ENCODE measurements around the gene KLRC2.
"Not testable (repeated sequence)": the region's sequence is repeated elsewhere in the genome, so short reads cannot be mapped to it uniquely, and the experiment has no call there.

Gene KLRC2

DNA sequence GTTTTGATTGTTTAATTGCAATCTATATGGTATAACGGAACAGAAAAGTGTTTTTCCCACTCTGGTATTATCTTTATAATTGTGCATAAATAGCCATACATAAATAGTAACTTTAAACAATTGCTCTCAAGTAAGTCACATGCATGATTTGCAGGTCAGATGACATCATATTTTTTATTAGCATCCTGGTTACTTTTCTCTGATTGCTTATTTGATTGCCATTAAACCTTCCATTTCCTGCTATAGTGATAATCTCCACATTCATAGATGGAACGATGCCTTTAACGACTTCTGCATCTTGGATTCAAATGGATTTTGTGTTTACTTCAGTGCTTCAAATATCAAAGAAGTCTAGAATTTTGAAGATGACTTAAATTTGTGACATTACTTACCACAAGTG is 42.5 kb downstream of the KLRC2 start:
- TF ChIP-seq, protein P1, sequence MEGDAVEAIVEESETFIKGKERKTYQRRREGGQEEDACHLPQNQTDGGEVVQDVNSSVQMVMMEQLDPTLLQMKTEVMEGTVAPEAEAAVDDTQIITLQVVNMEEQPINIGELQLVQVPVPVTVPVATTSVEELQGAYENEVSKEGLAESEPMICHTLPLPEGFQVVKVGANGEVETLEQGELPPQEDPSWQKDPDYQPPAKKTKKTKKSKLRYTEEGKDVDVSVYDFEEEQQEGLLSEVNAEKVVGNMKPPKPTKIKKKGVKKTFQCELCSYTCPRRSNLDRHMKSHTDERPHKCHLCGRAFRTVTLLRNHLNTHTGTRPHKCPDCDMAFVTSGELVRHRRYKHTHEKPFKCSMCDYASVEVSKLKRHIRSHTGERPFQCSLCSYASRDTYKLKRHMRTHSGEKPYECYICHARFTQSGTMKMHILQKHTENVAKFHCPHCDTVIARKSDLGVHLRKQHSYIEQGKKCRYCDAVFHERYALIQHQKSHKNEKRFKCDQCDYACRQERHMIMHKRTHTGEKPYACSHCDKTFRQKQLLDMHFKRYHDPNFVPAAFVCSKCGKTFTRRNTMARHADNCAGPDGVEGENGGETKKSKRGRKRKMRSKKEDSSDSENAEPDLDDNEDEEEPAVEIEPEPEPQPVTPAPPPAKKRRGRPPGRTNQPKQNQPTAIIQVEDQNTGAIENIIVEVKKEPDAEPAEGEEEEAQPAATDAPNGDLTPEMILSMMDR (IDR thresholded peaks at IDR 0.05), result no peak
- Histone ChIP-seq H3K4me3 (ENCODE audit: low read depth in 1 of 2, low read length in 1 of 2) (no peak overlapping the region), H3K36me3 (no peaks in the 10 kb centered on the region), H3K9me3 (no peaks in the 10 kb centered on the region), H3K27ac (no peak overlapping the region), H3K27me3 (peaks cover 71% of the 10 kb centered on the region), H3K4me1 (ENCODE audit: control insufficient read depth in 1 of 2, insufficient read depth in 1 of 2, low read depth in 1 of 2, low read length in 1 of 2) (peaks cover 5 to 7% of the 10 kb centered on the region in 2 experiments)

DNA sequence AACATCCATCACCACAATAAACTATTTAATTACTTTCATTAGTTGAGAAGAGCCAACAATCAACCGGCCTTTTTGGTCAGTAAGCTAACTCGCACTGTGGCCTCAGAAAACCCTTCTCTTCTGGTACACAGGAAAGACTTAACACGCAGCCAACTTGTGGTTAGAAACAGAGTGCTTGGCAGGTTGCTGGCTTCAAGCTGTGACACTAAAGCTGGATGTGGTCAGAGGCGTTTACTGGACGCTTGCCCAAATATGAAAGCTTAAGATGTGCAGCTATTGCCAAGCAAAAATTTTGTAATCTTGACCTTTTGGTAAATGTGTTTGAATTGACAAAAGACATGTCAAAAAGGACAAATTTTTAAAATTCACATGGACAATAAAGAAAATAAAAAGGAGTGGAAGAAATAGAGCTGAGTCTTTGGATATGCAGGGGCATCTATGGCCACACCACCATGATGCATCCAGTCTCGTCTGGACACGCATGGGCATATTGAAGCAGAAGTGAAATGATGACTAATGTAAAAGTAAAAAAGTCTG is 43.3 kb downstream of the KLRC2 start:
- Histone ChIP-seq H3K4me3 (ENCODE audit: low read depth in 1 of 2, low read length in 1 of 2) (no peak overlapping the region), H3K9me3 (no peaks in the 10 kb centered on the region), H3K27ac (no peak overlapping the region), H3K36me3 (no peaks in the 10 kb centered on the region), H3K27me3 (peaks cover 70% of the 10 kb centered on the region), H3K4me1 (ENCODE audit: control insufficient read depth in 1 of 2, insufficient read depth in 1 of 2, low read depth in 1 of 2, low read length in 1 of 2) (peaks cover 5 to 7% of the 10 kb centered on the region in 2 experiments)
- TF ChIP-seq, protein P1 (IDR thresholded peaks at IDR 0.05), result no peak

DNA sequence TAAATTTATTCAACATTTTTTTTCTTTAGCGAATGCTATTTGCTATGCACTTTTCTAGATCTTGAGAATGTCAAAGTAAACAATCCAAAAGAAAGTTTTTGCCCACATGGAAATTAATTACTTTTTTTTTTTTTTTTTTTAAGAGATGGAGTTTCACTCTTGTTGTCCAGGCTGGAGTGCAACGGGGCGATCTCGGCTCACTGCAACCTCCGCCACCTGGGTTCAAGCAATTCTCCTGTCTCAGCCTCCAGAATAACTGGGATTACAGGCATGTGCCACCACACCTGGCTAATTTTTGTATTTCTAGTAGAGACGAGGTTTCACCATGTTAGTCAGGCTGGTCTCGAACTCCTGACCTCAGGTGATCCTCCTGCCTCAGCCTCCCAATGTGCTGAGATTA is 44.8 kb downstream of the KLRC2 start:
- H3K4me1 ChIP-seq (ENCODE audit: control insufficient read depth in 1 of 2, insufficient read depth in 1 of 2, low read depth in 1 of 2, low read length in 1 of 2); H3K4me3 ChIP-seq (ENCODE audit: low read depth in 1 of 2, low read length in 1 of 2): not testable (repeated sequence)

DNA sequence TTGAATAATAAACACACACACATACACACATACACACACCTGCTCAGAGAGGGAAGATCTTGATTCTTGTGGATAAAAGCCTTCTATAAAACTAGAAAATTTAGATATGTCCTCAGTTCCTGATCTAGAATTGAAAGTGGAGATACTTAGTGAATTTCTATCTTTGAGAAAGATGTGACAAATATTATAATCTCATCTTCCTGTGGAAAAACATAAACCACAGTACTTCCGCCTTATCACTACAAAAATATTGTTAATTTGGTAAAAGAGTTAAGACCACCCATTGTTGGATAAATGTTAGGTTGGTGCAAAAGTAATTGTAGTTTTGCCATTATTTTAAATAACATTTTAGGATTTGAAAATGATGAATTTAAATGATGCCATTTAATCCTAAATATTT is 45.9 kb downstream of the KLRC2 start, which contains the start of gene KLRK1:
KLRK1 (minus strand) TSS at position 138 of the 400 bp plus-strand sequence. CDS start 1,231 bp downstream, outside the sequence.
- Histone ChIP-seq H3K4me1 (ENCODE audit: control insufficient read depth in 1 of 2, insufficient read depth in 1 of 2, low read depth in 1 of 2, low read length in 1 of 2) (no peaks in the 10 kb centered on the region), H3K27ac (no peak within 1 kb of the TSS), H3K36me3 (no peaks in the 10 kb centered on the region), H3K27me3 (peaks cover 74% of the 10 kb centered on the region), H3K4me3 (ENCODE audit: low read depth in 1 of 2, low read length in 1 of 2) (no peak within 1 kb of the TSS), H3K9me3 (no peaks in the 10 kb centered on the region)
- TF ChIP-seq, protein P1 (IDR thresholded peaks at IDR 0.05), result no peak

More for the DNA sequence above, 44.8 kb downstream of the KLRC2 start:
- not testable (repeated sequence) for H3K9me3 ChIP-seq, H3K27ac ChIP-seq, H3K36me3 ChIP-seq
- peaks cover 65% of the 10 kb centered on the region for H3K27me3 ChIP-seq

DNA sequence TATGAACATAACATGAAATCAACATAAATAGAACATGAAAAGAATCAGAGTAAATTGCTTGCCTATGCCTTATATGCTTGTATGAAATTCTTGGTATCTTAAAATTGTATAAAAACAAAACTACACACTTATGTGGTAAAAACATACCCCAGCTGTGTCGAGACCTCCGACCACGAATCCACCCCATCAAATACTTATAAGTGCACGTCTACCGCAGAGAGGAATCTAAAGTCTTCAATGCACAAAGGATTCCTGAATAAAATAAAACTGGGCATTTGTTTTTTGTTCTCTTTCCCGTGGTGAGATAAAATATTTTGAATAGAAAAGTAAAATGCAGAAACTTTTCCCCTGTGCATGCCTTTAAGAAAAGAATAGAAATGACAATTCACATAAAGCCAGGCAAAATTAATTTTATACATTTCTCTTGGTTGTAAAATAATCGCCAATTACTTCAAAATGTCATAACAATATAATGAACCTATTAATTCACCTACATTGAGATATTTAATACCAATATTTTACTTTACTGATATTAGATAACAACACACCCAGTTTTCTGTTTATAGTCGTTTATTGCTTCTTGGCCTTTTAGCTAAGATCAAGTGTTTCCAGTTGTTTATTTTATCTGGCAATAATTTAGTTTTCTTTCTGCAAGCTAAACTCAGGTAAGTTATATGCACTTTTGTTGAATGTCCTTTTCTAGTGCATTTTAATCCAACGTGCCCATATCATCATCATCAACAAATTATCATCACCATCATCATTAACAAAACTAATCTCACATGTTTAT is 47.0 kb downstream of the KLRC2 start:
- Histone ChIP-seq H3K27me3 (peaks cover 71% of the 10 kb centered on the region), H3K4me1 (ENCODE audit: control insufficient read depth in 1 of 2, insufficient read depth in 1 of 2, low read depth in 1 of 2, low read length in 1 of 2) (no peaks in the 10 kb centered on the region), H3K36me3 (no peaks in the 10 kb centered on the region), H3K9me3 (no peaks in the 10 kb centered on the region), H3K4me3 (ENCODE audit: low read depth in 1 of 2, low read length in 1 of 2) (no peak overlapping the region), H3K27ac (no peak overlapping the region)
- TF ChIP-seq, protein P1 (IDR thresholded peaks at IDR 0.05), result no peak

DNA sequence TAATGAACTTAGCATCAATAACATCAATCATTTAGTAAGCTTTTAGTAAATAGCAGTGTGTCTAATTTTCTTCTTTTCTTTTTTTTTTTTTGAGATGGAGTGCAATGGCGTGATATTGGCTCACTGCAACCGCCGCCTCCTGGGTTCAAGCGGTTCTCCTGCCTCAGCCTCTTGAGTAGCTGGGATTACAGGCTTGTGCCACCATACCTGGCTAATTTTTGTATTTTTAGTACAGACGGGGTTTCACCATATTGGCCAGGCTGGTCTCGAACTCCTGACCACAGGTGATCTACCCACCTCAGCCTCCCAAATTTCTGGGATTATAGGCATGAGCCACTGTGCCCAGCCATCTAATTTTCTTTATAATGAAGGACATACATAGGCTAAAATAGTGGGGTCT is 48.3 kb downstream of the KLRC2 start:
- not testable (repeated sequence) for H3K4me1 ChIP-seq (ENCODE audit: control insufficient read depth in 1 of 2, insufficient read depth in 1 of 2, low read depth in 1 of 2, low read length in 1 of 2); H3K27ac ChIP-seq; H3K36me3 ChIP-seq

More for the DNA sequence above, 48.3 kb downstream of the KLRC2 start:
- not testable (repeated sequence) for H3K4me3 ChIP-seq (ENCODE audit: low read depth in 1 of 2, low read length in 1 of 2); H3K9me3 ChIP-seq
- H3K27me3 ChIP-seq, result peaks cover 58% of the 10 kb centered on the region
